Astrocyte of the cerebellum (primary cell): ENCODE measurements around the gene SKIL.
"Not testable (repeated sequence)": the region's sequence is repeated elsewhere in the genome, so short reads cannot be mapped to it uniquely, and the experiment has no call there.

Source experiments
- DNase-seq: peaks from one replicate; pipeline ENCODE4 v3.0.0-alpha.2; 2011; ENCODE audit warnings: low read depth
- H3K4me3 ChIP-seq: 2 replicates; pipeline ENCODE4 v1.5.1; 2011; ENCODE audit warnings: mild to moderate bottlenecking, low read depth, low read length, moderate library complexity
- CTCF ChIP-seq: IDR thresholded peaks from 2 replicates; pipeline ENCODE4 v1.5.1; 2012; ENCODE audit warnings: low read length, low read depth, moderate library complexity, mild to moderate bottlenecking; ENCODE audit errors: missing control alignments
- in situ Hi-C: cut with HindIII; loops from 2 replicates; pipeline ENCODE4 v1.10.0; 2017; ENCODE audit warnings: low sequenced_read_pairs

Gene SKIL

GRCh38 chr3:170331143-170331542, 26.4 kb upstream of the SKIL start:
- no peak overlapping the region for H3K4me3 ChIP-seq
- in situ Hi-C loops = no loop called here
- TF ChIP-seq CTCF = no peak
- no peak for DNase-seq

- in situ Hi-C loops = loop anchor here (5.0 kb wide), 1 partner anchor 50 kb away; no protein-coding TSS in a partner anchor
- TF ChIP-seq CTCF = no peak
- no peak for DNase-seq
- no peak overlapping the region for H3K4me3 ChIP-seq
Measured at GRCh38 chr3:170337420-170337819, 20.1 kb upstream of the SKIL start.

GRCh38 chr3:170338690-170339340, 18.7 kb upstream of the SKIL start:
- in situ Hi-C loops = loop anchor here (5.0 kb wide), 1 partner anchor 48 kb away; no protein-coding TSS in a partner anchor
- H3K4me3 ChIP-seq = no peak overlapping the region
- TF ChIP-seq CTCF = no peak
- DNase-seq = no peak

- DNase-seq, in situ Hi-C loops, H3K4me3 ChIP-seq: not testable (repeated sequence)
Measured at GRCh38 chr3:170342273-170342672, 15.2 kb upstream of the SKIL start.

GRCh38 chr3:170343859-170344258, 13.7 kb upstream of the SKIL start:
- DNase-seq, H3K4me3 ChIP-seq, in situ Hi-C loops: not testable (repeated sequence)

GRCh38 chr3:170344971-170345370, 12.5 kb upstream of the SKIL start:
- DNase-seq = no peak
- no peak overlapping the region for H3K4me3 ChIP-seq
- no peak for TF ChIP-seq CTCF
- in situ Hi-C loops = no loop called here

- DNase-seq = no peak
- in situ Hi-C loops = no loop called here
- H3K4me3 ChIP-seq = no peak overlapping the region
- TF ChIP-seq CTCF = no peak
Measured at GRCh38 chr3:170346481-170347392, 10.8 kb upstream of the SKIL start.
